ENCODE data around the gene CEP104.
"Not testable (repeated sequence)": the region's sequence is repeated elsewhere in the genome, so short reads cannot be mapped to it uniquely, and the experiment has no call there.

The CEP104 gene

DNA sequence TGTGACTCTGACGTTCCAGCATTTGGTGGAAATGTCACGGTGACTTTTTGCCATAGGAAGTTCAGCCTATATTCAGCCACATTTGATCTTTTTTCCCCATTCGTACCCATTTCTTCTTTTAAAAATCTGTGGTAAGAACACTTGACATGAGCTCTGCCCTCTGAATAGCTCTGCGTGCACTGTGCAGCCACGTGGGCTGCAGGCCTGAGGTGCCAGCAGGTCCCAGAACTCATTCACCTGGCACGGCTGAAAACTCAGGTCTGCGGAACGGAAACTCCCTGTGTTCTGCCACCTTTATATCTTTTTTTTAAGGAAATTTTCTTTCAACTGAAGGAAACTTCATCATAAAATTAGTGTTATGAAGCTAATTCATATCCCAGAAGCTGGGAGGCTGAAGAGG lies 28.6 kb downstream of the CEP104 start:
- DNase-seq (ENCODE audit: low read depth in 2 of 3, low spot score in 2 of 3), result no peak

DNA sequence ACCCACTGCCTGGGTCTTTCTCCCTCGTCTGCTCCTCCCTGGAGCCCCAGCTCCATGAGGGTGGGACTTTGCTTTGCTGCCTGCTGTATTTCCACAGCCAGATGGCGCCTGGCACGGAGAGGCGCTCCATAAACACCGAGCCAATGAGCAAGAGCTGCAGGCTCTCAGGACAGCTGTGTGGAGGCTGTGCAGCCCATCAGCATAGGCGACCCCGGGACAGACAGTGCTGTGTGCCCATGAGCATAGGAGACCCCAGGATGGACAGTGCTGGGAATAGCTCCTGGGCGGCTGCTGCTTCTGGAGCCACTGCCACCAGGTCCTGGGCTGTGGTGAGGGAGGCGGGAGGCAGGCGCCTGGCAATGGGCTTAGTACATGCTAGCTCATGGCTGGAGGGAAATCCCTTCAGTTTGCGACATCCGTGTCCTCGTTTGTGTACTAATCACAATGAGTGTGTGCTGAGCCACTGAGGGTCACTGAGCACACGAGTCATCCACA lies 29.2 kb downstream of the CEP104 start:
- DNase-seq (ENCODE audit: low read depth in 2 of 3, low spot score in 2 of 3), result no peak

DNA sequence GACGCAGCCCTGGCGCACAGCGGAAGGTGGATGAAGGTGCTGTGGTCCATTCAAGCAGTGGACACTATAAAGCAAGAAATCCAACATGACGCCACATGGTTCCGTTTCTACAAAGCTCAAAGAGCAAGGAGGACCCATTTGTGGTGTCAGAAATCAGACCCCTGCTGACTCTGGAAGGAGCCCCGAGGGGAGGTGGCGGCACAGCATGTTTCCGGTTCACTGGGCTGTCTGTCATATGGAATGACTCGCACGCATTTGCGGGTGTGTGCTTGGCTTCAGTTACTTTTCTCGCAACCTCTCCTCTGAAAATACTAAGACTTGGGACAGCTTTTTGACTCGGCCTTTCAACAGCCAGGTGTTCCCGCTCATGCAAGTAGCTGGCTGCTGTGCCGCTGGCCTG lies 31.7 kb downstream of the CEP104 start:
- DNase-seq (ENCODE audit: low read depth in 2 of 3, low spot score in 2 of 3), result no peak

DNA sequence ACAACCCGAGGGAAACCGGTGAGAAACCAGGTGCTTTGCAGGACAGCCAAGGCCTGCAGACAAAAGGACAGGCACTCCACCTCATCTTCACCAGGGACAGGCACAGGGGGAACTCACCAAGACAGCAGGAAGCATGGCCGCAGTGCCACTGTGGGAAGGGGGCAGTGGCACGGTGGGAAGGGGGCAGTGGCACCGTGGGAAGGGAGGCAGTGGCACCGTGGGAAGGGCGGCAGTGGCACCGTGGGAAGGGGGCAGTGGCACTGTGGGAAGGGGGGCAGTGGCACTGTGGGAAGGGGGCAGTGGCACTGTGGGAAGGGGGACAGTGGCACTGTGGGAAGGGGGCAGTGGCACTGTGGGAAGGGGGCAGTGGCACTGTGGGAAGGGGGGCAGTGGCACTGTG lies 32.4 kb downstream of the CEP104 start:
- DNase-seq (ENCODE audit: low read depth in 2 of 3, low spot score in 2 of 3), result no peak

DNA sequence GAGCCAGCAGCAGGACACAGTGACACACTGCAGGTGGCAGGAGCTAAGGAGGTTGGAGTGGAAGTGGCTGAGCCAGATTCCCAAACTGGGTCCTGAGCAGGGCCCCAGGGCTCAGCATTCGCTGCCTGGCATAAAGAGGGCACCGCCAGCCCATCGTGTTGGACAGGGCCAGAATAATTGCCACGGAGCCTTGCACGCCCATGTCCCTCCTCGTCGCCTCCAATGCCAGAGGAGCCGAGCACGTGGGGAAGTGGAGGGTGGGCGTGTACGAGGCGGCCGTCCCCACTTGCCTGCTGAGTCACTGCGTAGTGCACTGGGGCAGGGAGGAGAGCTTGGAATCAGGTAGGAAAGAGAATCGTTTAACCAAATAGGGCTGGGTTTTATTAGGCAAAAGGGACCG lies 34.6 kb downstream of the CEP104 start:
- DNase-seq (ENCODE audit: low read depth in 2 of 3, low spot score in 2 of 3), result no peak

DNA sequence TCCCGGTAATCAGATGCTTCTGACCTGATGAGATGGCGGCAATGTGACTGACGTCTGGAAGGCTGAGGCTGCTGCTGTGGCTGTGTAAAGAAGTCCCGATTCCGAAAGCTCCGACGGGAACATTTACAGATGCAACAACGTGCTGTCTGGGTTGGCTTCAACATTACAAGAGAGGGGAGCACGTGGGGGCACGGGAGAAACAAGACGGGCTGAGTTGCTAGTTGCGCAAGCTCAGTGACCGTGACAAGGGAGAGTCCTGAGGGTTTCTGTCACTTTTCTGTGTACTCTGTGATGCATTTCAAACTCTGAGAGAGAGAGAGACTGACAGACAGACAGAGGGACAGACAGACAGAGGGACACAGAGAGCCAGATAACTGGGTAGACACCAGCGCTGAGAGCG lies 35.1 kb downstream of the CEP104 start:
- DNase-seq (ENCODE audit: low read depth in 2 of 3, low spot score in 2 of 3), result no peak

DNA sequence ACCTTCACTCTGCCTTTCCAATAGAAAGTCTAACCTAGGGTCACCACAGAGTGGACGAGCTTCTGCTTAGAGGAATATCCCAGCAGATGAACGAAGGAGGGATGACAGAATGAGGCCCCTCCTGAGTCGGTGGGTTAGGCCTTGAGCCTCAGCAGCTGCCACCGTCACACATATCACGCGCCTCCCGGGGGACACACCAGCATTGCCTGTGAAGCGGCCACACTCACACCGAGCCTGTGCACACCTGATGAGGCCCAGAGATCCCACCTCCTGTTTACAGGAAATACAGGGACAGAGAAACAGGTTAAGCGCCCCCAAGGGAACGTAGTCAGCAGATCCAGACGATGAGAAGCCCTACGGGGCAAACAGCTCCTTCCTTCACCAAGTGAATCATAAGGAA lies 35.6 kb downstream of the CEP104 start:
- no peak for DNase-seq (ENCODE audit: low read depth in 2 of 3, low spot score in 2 of 3)

DNA sequence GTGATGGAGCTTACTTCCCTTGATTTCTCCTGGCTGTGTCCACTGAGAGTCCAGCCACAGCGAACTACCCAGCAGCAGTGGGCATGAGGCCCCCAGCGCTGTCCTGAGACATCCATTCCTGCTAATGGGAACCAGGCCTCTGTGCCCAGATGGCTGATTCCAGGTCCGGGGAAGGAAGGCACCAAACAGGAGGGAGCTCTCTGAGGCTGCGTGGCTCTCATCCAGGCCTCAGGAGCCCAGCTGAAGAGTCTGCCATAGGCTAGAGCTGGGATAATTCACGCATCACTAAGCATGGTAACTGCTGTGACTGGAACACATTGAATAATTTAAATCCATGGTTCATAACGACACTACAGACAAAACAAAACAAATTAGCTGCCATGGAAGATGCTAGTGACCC lies 36.0 kb downstream of the CEP104 start:
- DNase-seq (ENCODE audit: low read depth in 2 of 3, low spot score in 2 of 3), result no peak

DNA sequence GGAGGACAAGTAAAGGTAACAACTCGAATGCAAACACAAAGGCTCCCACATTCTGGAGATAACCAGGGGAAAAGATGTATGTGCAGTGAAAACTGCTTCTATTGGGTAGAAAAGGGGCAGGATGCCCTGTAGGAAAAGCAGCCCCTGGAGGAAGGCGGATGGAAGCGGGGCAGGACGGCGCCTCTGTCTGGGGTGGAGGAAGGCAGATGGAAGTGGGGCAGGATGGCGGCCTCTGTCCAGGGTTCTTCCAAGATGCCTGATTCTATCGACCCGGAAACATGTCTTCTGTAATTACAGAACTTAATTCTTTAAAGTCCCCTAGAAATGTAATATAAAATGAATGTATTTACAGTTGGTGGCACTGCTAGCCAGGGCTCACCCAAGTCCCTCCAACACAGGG lies 36.7 kb downstream of the CEP104 start:
- DNase-seq (ENCODE audit: low read depth in 2 of 3, low spot score in 2 of 3), result no peak

DNA sequence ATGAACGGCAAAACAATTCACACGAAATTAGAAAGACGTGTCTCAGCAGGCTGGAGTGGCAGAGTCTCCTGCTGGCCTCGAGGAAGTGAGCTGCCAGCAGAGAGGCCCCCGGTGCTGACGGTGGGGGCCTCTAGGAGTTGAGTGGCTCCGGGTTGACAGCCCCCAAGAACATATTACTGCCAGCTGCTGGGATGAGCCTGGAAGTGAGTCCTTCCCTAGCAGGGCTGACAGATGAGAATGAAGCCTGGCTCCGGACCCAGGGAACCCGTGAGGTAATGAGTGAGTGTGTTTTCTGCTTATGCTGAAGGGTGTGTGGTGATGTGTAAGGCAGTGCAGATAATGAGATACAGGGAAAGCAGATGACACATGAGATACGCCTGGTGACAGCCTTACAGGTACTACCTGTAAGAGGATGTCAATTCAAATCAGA lies 37.2 kb downstream of the CEP104 start:
- no peak for DNase-seq (ENCODE audit: low read depth in 2 of 3, low spot score in 2 of 3)

DNA sequence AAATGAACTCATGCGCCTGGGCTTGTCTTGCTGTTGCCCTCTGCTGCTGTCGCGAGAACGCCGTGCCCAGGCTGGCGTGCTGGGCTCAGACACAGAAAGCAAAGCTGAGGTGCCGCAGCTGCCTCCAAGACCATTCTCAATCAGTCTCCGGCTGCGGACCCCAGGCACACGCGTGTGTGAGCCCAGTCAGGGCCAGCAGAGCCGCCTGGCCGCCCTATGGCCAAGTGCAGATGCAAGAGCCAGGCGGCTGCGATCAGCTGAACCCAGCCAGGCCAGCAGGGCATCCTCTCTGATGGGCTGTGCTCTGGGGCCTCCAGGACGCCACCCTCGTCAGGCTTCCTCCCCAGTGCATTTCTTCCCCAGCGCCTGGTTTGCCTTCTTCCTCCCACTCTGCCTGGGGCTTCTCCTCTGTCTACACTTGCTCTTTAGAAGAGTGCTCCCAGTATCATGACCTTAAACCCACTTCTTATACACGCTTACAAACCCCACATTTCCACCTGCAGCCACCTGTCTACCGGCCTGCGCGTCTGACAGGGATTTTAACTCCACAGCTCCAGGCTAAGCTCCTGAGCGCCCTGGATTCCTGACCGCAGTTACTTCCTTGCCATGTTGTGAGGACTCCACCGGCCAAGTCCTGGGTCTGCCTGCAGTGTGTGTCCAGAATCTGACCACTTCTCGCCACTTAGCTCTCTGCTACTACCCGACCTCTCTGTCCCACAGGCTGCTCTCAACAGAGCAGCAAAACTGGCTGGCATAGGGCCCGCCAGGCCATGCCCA lies 39.0 kb downstream of the CEP104 start:
- DNase-seq (ENCODE audit: low read depth in 2 of 3, low spot score in 2 of 3), result no peak

DNA sequence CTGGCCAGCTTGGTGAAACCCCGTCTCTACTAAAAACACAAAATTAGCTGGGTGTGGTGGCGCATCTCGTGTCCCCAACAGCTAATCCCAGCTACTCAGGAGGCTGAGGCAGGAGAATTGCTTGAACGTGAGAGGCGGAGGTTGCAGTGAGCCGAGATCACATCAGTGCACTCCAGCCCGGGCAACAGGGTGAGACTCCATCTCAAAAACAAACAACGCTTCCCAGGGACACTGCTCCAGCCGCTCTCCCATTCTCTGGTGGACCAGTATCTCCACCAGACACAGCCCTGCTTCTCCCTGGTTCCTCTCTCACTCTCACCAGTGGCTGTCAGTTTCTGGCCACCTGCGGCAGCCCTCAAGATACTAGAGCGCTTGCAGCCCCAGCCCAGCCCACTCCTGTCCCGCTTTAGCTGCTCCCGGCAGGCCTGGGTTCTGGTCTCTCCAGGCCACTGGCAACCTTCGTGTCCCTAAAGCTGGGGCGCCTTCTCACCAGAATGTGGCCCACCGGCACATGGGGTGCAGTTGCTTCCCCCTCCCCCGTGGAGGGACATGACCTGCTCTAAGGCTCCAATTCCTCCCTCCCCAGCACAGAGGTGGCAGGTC lies 39.8 kb downstream of the CEP104 start:
- DNase-seq (ENCODE audit: low read depth in 2 of 3, low spot score in 2 of 3), result no peak

DNA sequence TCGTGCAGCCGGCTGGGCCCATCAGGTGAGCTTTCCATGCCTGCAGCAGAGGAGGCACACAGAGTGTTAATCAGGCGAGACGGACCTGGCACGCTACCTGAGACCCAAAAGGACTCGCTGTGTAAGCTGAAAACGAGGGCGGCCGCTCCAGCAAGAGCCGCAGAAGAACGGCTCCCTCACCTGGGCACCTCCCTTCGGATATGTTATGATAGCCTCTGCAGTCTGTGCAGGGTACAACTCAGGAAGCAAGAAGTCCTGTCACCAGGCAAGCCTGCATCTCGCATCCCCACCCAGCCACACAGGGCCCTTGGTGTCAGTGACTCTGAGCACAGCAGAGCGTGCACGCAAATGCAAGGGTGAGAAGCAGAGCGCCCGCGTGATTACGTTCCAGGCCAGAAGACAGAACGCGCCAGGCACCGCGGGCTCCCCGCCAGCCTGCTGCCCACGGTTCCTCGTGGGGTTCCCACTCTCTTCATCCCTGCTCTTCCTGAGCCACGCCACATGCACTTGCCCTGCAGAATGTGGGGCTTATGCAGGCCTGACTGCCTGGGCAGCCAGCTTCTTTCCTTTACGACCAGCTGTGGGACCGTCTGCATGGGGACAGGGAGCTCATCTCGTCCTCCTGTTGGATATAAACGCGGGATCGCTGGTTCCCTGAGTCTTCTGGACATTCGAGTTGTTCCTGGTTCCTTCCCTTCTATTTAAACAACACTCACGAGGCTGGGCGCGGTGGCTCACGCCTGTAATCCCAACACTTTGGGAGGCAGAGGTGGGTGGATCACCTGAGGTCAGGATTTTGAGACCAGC lies 40.5 kb downstream of the CEP104 start:
- DNase-seq (ENCODE audit: low read depth in 2 of 3, low spot score in 2 of 3), result no peak

DNA sequence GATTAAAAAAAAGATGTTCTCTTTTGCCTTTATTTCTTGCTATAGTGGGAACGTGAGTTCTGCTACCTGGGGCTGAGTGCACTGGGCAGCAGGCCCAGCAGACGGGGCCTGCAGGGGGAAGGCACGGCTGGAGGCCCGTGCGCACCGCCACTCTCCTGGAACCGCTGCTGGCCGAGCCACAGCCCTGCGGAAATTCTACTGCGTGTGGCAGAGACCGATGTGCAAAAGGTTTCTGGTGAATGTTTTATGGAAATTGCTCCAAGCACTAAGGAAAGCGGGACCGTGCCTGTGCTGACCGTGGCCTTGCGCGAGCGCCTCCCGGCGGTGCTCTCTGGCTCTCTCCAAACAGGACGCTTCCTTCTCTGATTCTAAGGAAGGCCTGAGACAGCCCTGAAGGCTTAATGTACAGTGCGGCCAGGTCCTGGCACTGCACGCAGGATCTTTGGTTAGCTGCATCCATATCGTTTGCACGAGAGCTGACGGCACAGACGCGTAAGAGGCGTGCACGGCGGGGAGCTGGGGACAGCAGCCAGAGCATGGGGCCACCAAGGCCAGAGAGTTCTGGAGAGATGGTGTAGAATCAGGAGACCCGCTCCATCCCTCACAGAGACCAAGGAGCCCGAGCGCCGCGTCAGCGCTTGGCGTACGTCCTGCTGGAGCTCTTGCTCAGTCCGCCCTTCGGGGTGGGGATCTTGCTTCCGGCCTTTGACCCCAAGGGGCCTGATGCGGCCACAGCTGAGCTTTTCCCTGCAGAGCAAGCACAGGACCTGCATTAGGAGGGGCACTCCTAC lies 42.0 kb downstream of the CEP104 start:
- no peak for DNase-seq (ENCODE audit: low read depth in 2 of 3, low spot score in 2 of 3)

DNA sequence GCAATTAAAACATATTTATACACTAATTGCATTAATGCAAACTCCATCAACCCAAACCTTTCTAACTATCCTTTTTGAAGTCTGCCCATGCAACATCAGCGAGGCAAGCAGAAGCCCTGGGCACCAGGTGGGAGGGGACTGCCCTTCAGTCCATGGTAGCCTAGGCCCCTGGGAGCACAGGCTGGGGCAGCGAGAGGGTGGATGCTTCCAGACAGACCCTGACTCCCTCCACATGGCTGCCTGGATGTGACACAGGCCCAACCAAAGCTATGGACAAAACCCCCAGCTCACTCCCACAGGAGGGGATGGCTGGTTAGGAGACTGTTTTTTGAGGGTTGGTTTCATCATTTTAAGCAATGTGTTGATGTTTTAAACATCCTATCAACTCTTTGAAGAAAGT lies 42.9 kb downstream of the CEP104 start:
- no peak for DNase-seq (ENCODE audit: low read depth in 2 of 3, low spot score in 2 of 3)

DNA sequence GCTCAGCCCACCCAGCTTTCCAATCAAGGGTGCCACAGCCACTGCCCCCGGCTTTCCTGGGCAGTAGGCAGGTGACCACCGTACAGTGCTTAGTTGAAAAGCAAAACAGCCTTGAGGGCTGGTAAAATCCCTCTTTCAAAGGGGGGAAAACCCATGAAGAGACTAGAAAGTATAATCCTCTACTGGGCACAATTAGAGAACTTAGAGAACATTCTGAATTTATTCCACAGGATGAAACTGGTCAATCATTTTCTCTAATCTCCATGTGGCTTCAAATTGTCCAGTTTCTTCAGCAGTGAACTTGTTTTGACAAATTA lies 45.5 kb downstream of the CEP104 start:
- DNase-seq (ENCODE audit: low read depth in 2 of 3, low spot score in 2 of 3), result no peak

DNA sequence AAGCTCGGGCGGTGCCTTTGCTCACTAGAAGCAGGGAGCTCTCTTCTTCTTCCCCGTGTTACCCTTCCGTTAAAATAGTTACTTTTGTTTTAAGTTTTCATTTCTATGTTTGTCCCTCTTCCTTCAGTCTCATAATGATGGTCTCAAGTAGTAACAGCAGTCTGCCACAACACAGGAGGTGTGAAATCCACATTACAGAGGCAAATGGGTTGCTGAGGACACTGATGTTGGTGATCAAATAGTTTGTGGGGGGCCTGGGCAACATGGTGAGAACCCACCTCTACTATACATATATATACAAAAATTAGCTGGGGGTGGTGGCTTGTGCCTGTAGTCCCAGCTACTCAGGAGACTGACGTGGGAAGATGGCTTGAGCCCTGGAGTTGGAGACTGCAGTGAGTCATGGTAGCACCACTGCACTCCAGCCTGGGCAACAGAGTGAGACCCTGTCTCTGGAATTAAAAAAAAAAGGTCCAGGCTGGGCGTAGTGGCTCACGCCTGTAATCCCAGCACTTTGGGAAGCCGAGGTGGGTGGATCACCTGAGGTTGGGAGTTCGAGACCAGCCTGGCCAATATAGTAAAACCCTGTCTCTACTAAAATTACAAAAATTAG lies 46.8 kb downstream of the CEP104 start:
- DNase-seq (ENCODE audit: low read depth in 2 of 3, low spot score in 2 of 3), result not testable (repeated sequence)

DNA sequence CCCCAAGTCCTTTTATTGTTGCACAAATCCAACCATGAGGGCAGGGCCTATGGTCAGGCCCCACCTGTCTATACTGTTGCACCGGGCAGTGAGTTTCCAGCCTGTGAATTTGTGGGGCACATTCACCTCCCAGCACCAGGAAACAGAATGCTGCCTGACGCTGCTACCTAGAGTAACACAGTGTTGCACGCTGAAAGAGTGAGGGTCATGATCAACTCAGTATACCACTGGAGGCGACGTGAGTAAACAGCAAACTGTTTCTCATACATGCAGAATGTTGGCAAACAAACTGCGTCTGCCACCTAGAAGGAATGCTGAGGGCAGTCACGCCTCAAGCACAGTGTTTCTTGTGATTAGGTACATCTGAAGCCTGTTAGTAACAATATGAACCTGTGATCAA lies 47.3 kb downstream of the CEP104 start:
- no peak for DNase-seq (ENCODE audit: low read depth in 2 of 3, low spot score in 2 of 3)

DNA sequence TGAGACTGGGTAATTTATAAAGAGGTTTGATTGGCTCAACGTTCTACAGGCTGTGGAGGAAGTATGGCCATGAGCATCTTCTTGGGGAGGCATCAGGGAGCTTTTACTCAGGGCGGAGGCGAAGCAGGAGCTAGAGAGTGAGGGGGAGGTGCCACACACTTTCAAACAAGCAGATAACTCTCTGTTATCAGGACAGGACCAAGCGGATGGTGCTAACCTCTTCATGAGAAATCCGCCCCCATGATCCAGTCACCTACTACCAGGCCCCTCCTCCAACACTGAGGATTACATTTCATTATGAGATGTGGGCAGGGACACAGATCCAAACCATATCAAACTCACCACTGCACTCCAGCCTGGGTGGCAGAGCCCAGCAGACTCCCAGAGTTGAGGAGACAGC lies 49.2 kb downstream of the CEP104 start:
- DNase-seq (ENCODE audit: low read depth in 2 of 3, low spot score in 2 of 3), result no peak

DNA sequence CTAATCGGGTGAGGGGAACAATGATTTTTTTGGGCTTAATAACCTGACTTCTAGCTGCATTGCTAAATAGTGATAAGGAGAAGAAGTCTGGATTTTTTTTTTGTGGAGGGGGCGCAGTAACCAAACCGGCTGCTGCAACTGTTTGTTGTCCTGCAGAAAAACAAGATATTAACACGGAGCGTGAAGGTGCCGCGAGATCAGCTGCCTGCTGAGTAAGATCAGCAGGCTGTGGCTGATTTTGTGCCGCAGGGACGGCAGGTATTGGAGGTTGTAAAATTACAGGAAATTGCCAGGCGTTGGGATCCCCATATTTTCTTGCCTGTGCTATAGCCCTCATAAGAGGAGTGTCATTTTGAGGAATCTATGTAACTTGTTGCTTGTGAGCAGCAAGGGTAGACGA lies 52.0 kb downstream of the CEP104 start:
- no peak for DNase-seq (ENCODE audit: low read depth in 2 of 3, low spot score in 2 of 3)

DNA sequence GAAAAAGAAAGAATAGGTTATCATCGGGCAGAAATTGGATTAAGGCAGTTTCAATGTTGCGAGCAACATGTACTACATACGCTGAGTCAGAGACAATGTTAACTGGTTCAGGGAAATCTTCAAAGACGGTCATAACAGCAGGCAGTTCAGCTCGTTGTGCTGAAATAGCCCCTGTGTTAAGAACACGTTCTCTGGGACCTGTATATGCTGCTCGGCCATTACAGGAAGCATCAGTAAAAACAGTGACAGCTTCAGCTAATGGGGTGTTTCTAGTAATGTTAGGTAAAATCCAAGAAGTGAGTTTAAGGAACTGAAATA lies 52.4 kb downstream of the CEP104 start:
- DNase-seq (ENCODE audit: low read depth in 2 of 3, low spot score in 2 of 3), result not testable (repeated sequence)

Measured in activated CD8-positive, alpha-beta memory T cell treated with anti-CD3 and anti-CD28 coated beads for 48 hours (primary cell).